H9 (cell line): Measurements from ENCODE around the gene LPCAT1. TPM values are rescaled to one million over a fixed set of nuclear protein-coding genes. Genes with fewer than 3 reads are reported as not detected.
"Not testable (repeated sequence)": the region's sequence is repeated elsewhere in the genome, so short reads cannot be mapped to it uniquely, and the experiment has no call there.

Source experiments
- DNase-seq: peaks from one replicate; pipeline ENCODE4 v3.0.0-alpha.2; 2017
- H2AFZ ChIP-seq: one replicate; pipeline ENCODE4 v1.6.1; 2013; ENCODE audit warnings: mild to moderate bottlenecking, low read length, control low read depth, moderate library complexity
- H2AK5ac ChIP-seq: 2 replicates; pipeline ENCODE4 v1.6.1; 2013; ENCODE audit warnings: low read length, control low read depth, mixed read lengths; ENCODE audit not compliant: insufficient read length
- H2BK120ac ChIP-seq: one replicate; pipeline ENCODE4 v1.6.1; 2013; ENCODE audit warnings: low read depth, mild to moderate bottlenecking, low read length, control low read depth, inconsistent platforms; ENCODE audit not compliant: poor library complexity, severe bottlenecking
- H2BK12ac ChIP-seq: 2 replicates; pipeline ENCODE4 v1.6.1; 2013; ENCODE audit warnings: low read length, control low read depth, mixed read lengths, low read depth; ENCODE audit not compliant: insufficient read length
- H2BK15ac ChIP-seq: 2 replicates; pipeline ENCODE4 v1.6.1; 2013; ENCODE audit warnings: low read depth, low read length, control low read depth
- H2BK20ac ChIP-seq: one replicate; pipeline ENCODE4 v1.6.1; 2013; ENCODE audit warnings: low read depth, mild to moderate bottlenecking, low read length, control low read depth, inconsistent platforms; ENCODE audit not compliant: poor library complexity, severe bottlenecking
- H2BK5ac ChIP-seq: 2 replicates; pipeline ENCODE4 v1.6.1; 2013; ENCODE audit warnings: low read length, control low read depth, mixed read lengths; ENCODE audit not compliant: insufficient read length
- H3K14ac ChIP-seq: 2 replicates; pipeline ENCODE4 v1.6.1; 2013; ENCODE audit warnings: low read length, control low read depth; ENCODE audit not compliant: insufficient read depth
- H3K18ac ChIP-seq: 2 replicates; pipeline ENCODE4 v1.6.1; 2013; ENCODE audit warnings: low read depth, mild to moderate bottlenecking, mixed read lengths, low read length, control low read depth; ENCODE audit not compliant: insufficient read length
- H3K23ac ChIP-seq: 2 replicates; pipeline ENCODE4 v1.6.1; 2013; ENCODE audit warnings: low read length, control low read depth, mixed read lengths, low read depth; ENCODE audit not compliant: insufficient read length
- H3K23me2 ChIP-seq: 2 replicates; pipeline ENCODE4 v1.6.1; 2013; ENCODE audit warnings: low read depth, mild to moderate bottlenecking, mixed read lengths, low read length, control low read depth; ENCODE audit not compliant: insufficient read length, poor library complexity, severe bottlenecking
- H3K27ac ChIP-seq: 2 replicates; pipeline ENCODE4 v1.5.1; 2013; ENCODE audit warnings: low read length, control low read depth, mixed read lengths, low read depth; ENCODE audit not compliant: insufficient read length
- H3K27me3 ChIP-seq: 2 replicates; pipeline ENCODE4 v1.6.1; 2013; ENCODE audit warnings: low read length, control low read depth, inconsistent platforms; ENCODE audit not compliant: insufficient read depth
- H3K4ac ChIP-seq: 2 replicates; pipeline ENCODE4 v1.6.1; 2013; ENCODE audit warnings: low read depth, mild to moderate bottlenecking, control low read depth, inconsistent platforms, low read length, moderate library complexity
- H3K4me1 ChIP-seq: 2 replicates; pipeline ENCODE4 v1.6.1; 2013; ENCODE audit warnings: low read length, control low read depth, inconsistent platforms; ENCODE audit not compliant: insufficient read depth
- H3K4me2 ChIP-seq: 2 replicates; pipeline ENCODE4 v1.6.1; 2013; ENCODE audit warnings: low read length, control low read depth, mixed read lengths; ENCODE audit not compliant: insufficient read length, insufficient read depth
- H3K56ac ChIP-seq: 2 replicates; pipeline ENCODE4 v1.6.1; 2013; ENCODE audit warnings: low read depth, mild to moderate bottlenecking, mixed read lengths, low read length, control low read depth; ENCODE audit not compliant: insufficient read length
- H3K79me1 ChIP-seq: 2 replicates; pipeline ENCODE4 v1.6.1; 2013; ENCODE audit warnings: low read depth, mild to moderate bottlenecking, moderate library complexity, low read length, control low read depth, inconsistent platforms; ENCODE audit not compliant: insufficient read depth, poor library complexity, severe bottlenecking
- H3K79me2 ChIP-seq: 2 replicates; pipeline ENCODE4 v1.6.1; 2013; ENCODE audit warnings: low read length, control low read depth, inconsistent platforms; ENCODE audit not compliant: insufficient read depth
- H3K9ac ChIP-seq: 2 replicates; pipeline ENCODE4 v1.6.1; 2013; ENCODE audit warnings: low read length, control low read depth, mixed read lengths; ENCODE audit not compliant: insufficient read length; ENCODE audit errors: extremely low read depth
- H3K9me3 ChIP-seq: one replicate; pipeline ENCODE4 v1.6.1; 2013; ENCODE audit warnings: low read depth, low read length, inconsistent platforms; ENCODE audit not compliant: control insufficient read depth
- H3T11ph ChIP-seq: one replicate; pipeline ENCODE4 v1.6.1; 2013; ENCODE audit warnings: mild to moderate bottlenecking, low read length, control low read depth, inconsistent platforms
- H4K20me1 ChIP-seq: one replicate; pipeline ENCODE4 v1.6.1; 2013; ENCODE audit not compliant: control insufficient read depth, insufficient read length, insufficient read depth
- H4K5ac ChIP-seq: 2 replicates; pipeline ENCODE4 v1.6.1; 2013; ENCODE audit warnings: low read depth, mild to moderate bottlenecking, mixed read lengths, low read length, control low read depth; ENCODE audit not compliant: insufficient read length
- H4K8ac ChIP-seq: replicated peaks from 2 replicates; pipeline ENCODE4 v1.6.1; 2013; ENCODE audit warnings: low read length, control low read depth, mixed read lengths, low read depth; ENCODE audit not compliant: insufficient read length
- H4K91ac ChIP-seq: 2 replicates; pipeline ENCODE4 v1.6.1; 2013; ENCODE audit warnings: low read depth, mild to moderate bottlenecking, moderate library complexity, mixed read lengths, low read length, control low read depth; ENCODE audit not compliant: insufficient read length
- H3K27ac Mint-ChIP-seq, 3 experiments: 2 replicates in 2 of 3; 3 replicates in 1 of 3; pipeline ENCODE4 v1.8.0; 2020 to 2021; ENCODE audit warnings: mixed read lengths in 3 of 3, mild to moderate bottlenecking in 1 of 3, moderate library complexity in 1 of 3
- H3K27me3 Mint-ChIP-seq: 2 replicates; pipeline ENCODE4 v1.8.0; 2021; ENCODE audit warnings: low read depth, mild to moderate bottlenecking, moderate library complexity, mixed read lengths
- H3K36me3 Mint-ChIP-seq, 3 experiments: 2 replicates in 2 of 3; 3 replicates in 1 of 3; pipeline ENCODE4 v1.8.0; 2020 to 2021; ENCODE audit warnings: low read depth in 3 of 3, mixed read lengths in 3 of 3; ENCODE audit not compliant: insufficient read depth in 1 of 3
- H3K4me1 Mint-ChIP-seq, 2 experiments: 2 replicates each; pipeline ENCODE4 v1.8.0; 2020; ENCODE audit warnings: mixed read lengths in 2 of 2
- H3K4me3 Mint-ChIP-seq, 2 experiments: 2 replicates in 1 of 2; 3 replicates in 1 of 2; pipeline ENCODE4 v1.8.0; 2020 to 2021; ENCODE audit warnings: mild to moderate bottlenecking in 2 of 2, mixed read lengths in 2 of 2, moderate library complexity in 1 of 2
- H3K9me3 Mint-ChIP-seq, 2 experiments: 2 replicates in 1 of 2; 3 replicates in 1 of 2; pipeline ENCODE4 v1.8.0; 2020; ENCODE audit warnings: mild to moderate bottlenecking in 2 of 2, mixed read lengths in 2 of 2, moderate library complexity in 1 of 2
- CTCF ChIP-seq: fragments of 200-600 bp; sonication (generic); conservative IDR thresholded peaks from 3 replicates; pipeline ENCODE4 v1.8.0; 2021; ENCODE audit warnings: antibody characterized with exemption, mild to moderate bottlenecking
- WGBS: extraction: QIAGEN DNeasy Blood & Tissue Kit; methylation state at CpG from one replicate; pipeline ENCODE4 v1.1.7; 2013; ENCODE audit warnings: missing lambda C conversion rate, low lambda C conversion rate, mixed read lengths; ENCODE audit not compliant: insufficient read length; ENCODE audit errors: extremely low coverage; 5-methylcytosine and 5-hydroxymethylcytosine counted together
- long read RNA-seq: library from polyadenylated mRNA; unstranded; transcript quantifications from one replicate; pipeline ENCODE4 v2.0.0, GENCODE V29; 2020
- total RNA-seq: library from RNA; stranded (reverse); gene quantifications from 2 replicates; pipeline ENCODE4 v1.2.1, GENCODE V29; 2021

Gene LPCAT1
- total RNA-seq = 222 and 231 TPM in 2 replicates
- long read RNA-seq, transcript LPCAT1-201 (14 exons, 3,966 nt) = major isoform, 53 of 158 reads
- long read RNA-seq, partial matches to known transcripts = 45 of 158 reads
- long read RNA-seq, other reads (novel, unspliced or antisense) = 59 of 158 reads

GRCh38 chr5:1523793-1524480, at the start of gene LPCAT1:
TSS of gene LPCAT1 (minus strand) at chr5:1523960. CDS start at chr5:1523844, 116 bp downstream.
- Mint-ChIP-seq H3K36me3 (peaks cover 17 to 33% (median 25%) of the 10 kb centered on the region in 3 experiments; a peak in 6 of 7 replicates), H3K4me3 (peak within 1 kb of the TSS; percentile 83 to 96), H3K9me3 (no peaks in the 10 kb centered on the region; a peak in 1 of 5 replicates), H3K4me1 (peaks cover 19 to 31% of the 10 kb centered on the region in 2 experiments), H3K27ac (peak within 1 kb of the TSS in 1 of 3 experiments; percentile 24; a peak in 1 of 7 replicates), H3K27me3 (peaks cover 6% of the 10 kb centered on the region)
- H3K27me3 ChIP-seq = no peaks in the 10 kb centered on the region
- no peak within 1 kb of the TSS for H3K4ac ChIP-seq
- H3K23ac ChIP-seq = no peak within 1 kb of the TSS
- TF ChIP-seq CTCF = peak; percentile 29; the same call in 2 of the 3 replicates
- H3K23me2 ChIP-seq = peaks cover 9% of the 10 kb centered on the region
- no CpG with 5 or more reads among the region's 85 CpGs for WGBS
- peaks cover 37% of the 10 kb centered on the region for H3K79me2 ChIP-seq
- no peaks in the 10 kb centered on the region for H3K9me3 ChIP-seq
- no peak within 1 kb of the TSS for H3K27ac ChIP-seq
- H2AK5ac ChIP-seq = no peak within 1 kb of the TSS
- no peak within 1 kb of the TSS for H2BK5ac ChIP-seq
- no peak within 1 kb of the TSS for H4K8ac ChIP-seq
- DNase-seq = peak; percentile 79
- no peak within 1 kb of the TSS for H2BK20ac ChIP-seq
- peaks cover 3% of the 10 kb centered on the region for H3K79me1 ChIP-seq
- peak within 1 kb of the TSS; percentile 77 for H3K4me2 ChIP-seq
- peaks cover 5% of the 10 kb centered on the region; the same call in 1 of the 2 replicates for H3K4me1 ChIP-seq
- no peak within 1 kb of the TSS for H3T11ph ChIP-seq
- no peak within 1 kb of the TSS; the same call in 1 of the 2 replicates for H2BK15ac ChIP-seq
- H4K91ac ChIP-seq = no peak within 1 kb of the TSS
- H4K20me1 ChIP-seq = no peaks in the 10 kb centered on the region
- H2BK120ac ChIP-seq = no peak within 1 kb of the TSS
- H3K14ac ChIP-seq = peak within 1 kb of the TSS; percentile 80
- H2AFZ ChIP-seq = no peak within 1 kb of the TSS
- no peak within 1 kb of the TSS for H4K5ac ChIP-seq
- no peak within 1 kb of the TSS for H2BK12ac ChIP-seq
- H3K9ac ChIP-seq = peak within 1 kb of the TSS; percentile 65
- H3K18ac ChIP-seq = peak within 1 kb of the TSS; percentile 33
- H3K56ac ChIP-seq = no peak within 1 kb of the TSS

- not testable (repeated sequence) for H2BK15ac ChIP-seq, H3K9ac ChIP-seq, H4K5ac ChIP-seq, H3K27ac ChIP-seq, H3K18ac ChIP-seq, H3K4me3 Mint-ChIP-seq, H2BK120ac ChIP-seq, H3T11ph ChIP-seq, H3K9me3 ChIP-seq, H3K14ac ChIP-seq, H2BK5ac ChIP-seq, H3K4me1 Mint-ChIP-seq, H2BK20ac ChIP-seq, H3K27me3 ChIP-seq, H2AK5ac ChIP-seq, H4K8ac ChIP-seq, H3K27ac Mint-ChIP-seq, H3K4ac ChIP-seq, H3K23ac ChIP-seq, H2BK12ac ChIP-seq, H3K56ac ChIP-seq, H3K4me2 ChIP-seq, H4K20me1 ChIP-seq, H3K4me1 ChIP-seq, H4K91ac ChIP-seq, H3K79me1 ChIP-seq, H3K23me2 ChIP-seq, H2AFZ ChIP-seq, DNase-seq, H3K27me3 Mint-ChIP-seq, H3K79me2 ChIP-seq
- peaks cover 33 to 71% (median 53%) of the 10 kb centered on the region in 3 experiments for H3K36me3 Mint-ChIP-seq
- peaks cover 15 to 17% of the 10 kb centered on the region in 2 experiments for H3K9me3 Mint-ChIP-seq
- no CpG with 5 or more reads among the region's 7 CpGs for WGBS
Observed at GRCh38 chr5:1571875-1572274, 48.1 kb upstream of the LPCAT1 start.
